WTC11 (cell line): Measurements from ENCODE around the gene TANGO6. TPM values are rescaled to one million over a fixed set of nuclear protein-coding genes. Genes with fewer than 3 reads are reported as not detected.
A peak's percentile ranks its signal among the peaks of the same experiment; 100 is the strongest.

ENCODE experiments used
- ATAC-seq: fragments of 200-7000 bp; cut with Tn5 transposase; 2 replicates; pipeline ENCODE4 v1.10.0; 2021; ENCODE audit warnings: mild to moderate bottlenecking, moderate library complexity
- Bru-seq: library from RNA; stranded (reverse); fragments of 400-500 nt; gene quantifications from one replicate; lab custom pipeline; 2021; lab: Mats Ljungman, UMichigan
- CTCF ChIA-PET: fragments of 300-600 bp; sonication (Branson Sonifier 250); formaldehyde crosslinking; loops from one replicate; lab custom pipeline; 2021; ENCODE audit warnings: antibody characterized with exemption; lab: Charles Lee
- POLR2A ChIA-PET: fragments of 350-600 bp; sonication (Branson Sonifier 250); formaldehyde crosslinking; loops from one replicate; lab custom pipeline; 2021; ENCODE audit warnings: antibody characterized with exemption; lab: Charles Lee
- DNase-seq: peaks from one replicate; pipeline ENCODE4 v3.0.0; 2021; ENCODE audit warnings: low spot score
- H3K27ac Mint-ChIP-seq: 2 replicates; pipeline ENCODE4 v1.8.0; 2021; ENCODE audit warnings: mixed read lengths
- H3K27me3 Mint-ChIP-seq: 2 replicates; pipeline ENCODE4 v1.8.0; 2021; ENCODE audit warnings: low read depth, mild to moderate bottlenecking, moderate library complexity, mixed read lengths
- H3K36me3 Mint-ChIP-seq: 2 replicates; pipeline ENCODE4 v1.8.0; 2021; ENCODE audit warnings: mixed read lengths
- H3K4me1 Mint-ChIP-seq: 2 replicates; pipeline ENCODE4 v1.8.0; 2022; ENCODE audit warnings: mixed read lengths
- H3K4me3 Mint-ChIP-seq: 2 replicates; pipeline ENCODE4 v1.8.0; 2021; ENCODE audit warnings: mild to moderate bottlenecking, moderate library complexity, mixed read lengths
- H3K9me3 Mint-ChIP-seq: 2 replicates; pipeline ENCODE4 v1.8.0; 2021; ENCODE audit warnings: mixed read lengths
- CBFB ChIP-seq: sonication (generic); formaldehyde crosslinking; IDR thresholded peaks from 2 replicates; pipeline ENCODE4 v1.8.1; 2022; ENCODE audit warnings: mild to moderate bottlenecking, low read depth, missing genetic modification reagents
- E2F4 ChIP-seq: sonication (generic); formaldehyde crosslinking; IDR thresholded peaks from 2 replicates; pipeline ENCODE4 v1.8.1; 2022; ENCODE audit warnings: low read depth, mild to moderate bottlenecking, moderate library complexity, missing genetic modification reagents, borderline replicate concordance
- ESRRA ChIP-seq: sonication (generic); formaldehyde crosslinking; IDR thresholded peaks from 2 replicates; pipeline ENCODE4 v1.8.1; 2022; ENCODE audit warnings: mild to moderate bottlenecking, missing genetic modification reagents, borderline replicate concordance
- FOXJ3 ChIP-seq: sonication (generic); formaldehyde crosslinking; IDR thresholded peaks from 2 replicates; pipeline ENCODE4 v1.9.0; 2021; ENCODE audit warnings: missing genetic modification reagents, mild to moderate bottlenecking, borderline replicate concordance
- GABPB1 ChIP-seq: sonication (generic); formaldehyde crosslinking; IDR thresholded peaks from 2 replicates; pipeline ENCODE4 v1.8.1; 2023; ENCODE audit warnings: mild to moderate bottlenecking, missing genetic modification reagents
- GRHL2 ChIP-seq: fragments of 250-450 bp; sonication (Bioruptor Pico); IDR thresholded peaks from 2 replicates; pipeline ENCODE4 v1.8.0; 2022; ENCODE audit warnings: mild to moderate bottlenecking, moderate library complexity; ENCODE audit not compliant: insufficient replicate concordance, severe bottlenecking
- GTF2I ChIP-seq: fragments of 250-450 bp; sonication (Bioruptor Pico); conservative IDR thresholded peaks from 2 replicates; pipeline ENCODE4 v1.4.0; 2021; ENCODE audit warnings: mild to moderate bottlenecking
- MXD4 ChIP-seq: fragments of 250-450 bp; sonication (Bioruptor Pico); IDR thresholded peaks from 2 replicates; pipeline ENCODE4 v1.8.0; 2021; ENCODE audit warnings: mild to moderate bottlenecking, moderate library complexity, borderline replicate concordance
- MYBL2 ChIP-seq: sonication (generic); formaldehyde crosslinking; IDR thresholded peaks from 2 replicates; pipeline ENCODE4 v1.8.1; 2023; ENCODE audit warnings: mild to moderate bottlenecking, moderate library complexity, missing genetic modification reagents
- NFE2L1 ChIP-seq: sonication (generic); formaldehyde crosslinking; IDR thresholded peaks from 2 replicates; pipeline ENCODE4 v1.8.1; 2023; ENCODE audit warnings: missing genetic modification reagents
- NFYB ChIP-seq: sonication (generic); formaldehyde crosslinking; conservative IDR thresholded peaks from 2 replicates; pipeline ENCODE4 v1.8.0; 2022; ENCODE audit warnings: low read depth, missing genetic modification reagents
- NR1H2 ChIP-seq: sonication (generic); formaldehyde crosslinking; IDR thresholded peaks from 2 replicates; pipeline ENCODE4 v1.9.0; 2021; ENCODE audit warnings: mild to moderate bottlenecking, moderate library complexity, missing genetic modification reagents
- NR2C2 ChIP-seq: sonication (generic); formaldehyde crosslinking; IDR thresholded peaks from 2 replicates; pipeline ENCODE4 v1.8.0; 2022; ENCODE audit warnings: mild to moderate bottlenecking, missing genetic modification reagents
- OVOL2 ChIP-seq: fragments of 250-450 bp; sonication (Bioruptor Pico); IDR thresholded peaks from 2 replicates; pipeline ENCODE4 v1.9.0; 2021; ENCODE audit warnings: mild to moderate bottlenecking, borderline replicate concordance
- PRRX2 ChIP-seq: fragments of 250-450 bp; sonication (Bioruptor Pico); IDR thresholded peaks from 2 replicates; pipeline ENCODE4 v1.8.0; 2021; ENCODE audit warnings: mild to moderate bottlenecking
- RELA ChIP-seq: sonication (generic); formaldehyde crosslinking; IDR thresholded peaks from 2 replicates; pipeline ENCODE4 v1.8.1; 2022; ENCODE audit warnings: missing genetic modification reagents, mild to moderate bottlenecking, borderline replicate concordance
- SMAD3 ChIP-seq: sonication (generic); formaldehyde crosslinking; IDR thresholded peaks from 2 replicates; pipeline ENCODE4 v1.8.0; 2022; ENCODE audit warnings: missing genetic modification reagents, mild to moderate bottlenecking, borderline replicate concordance
- TCF7 ChIP-seq: sonication (generic); formaldehyde crosslinking; IDR thresholded peaks from 2 replicates; pipeline ENCODE4 v1.8.0; 2022; ENCODE audit warnings: mild to moderate bottlenecking, low read depth, missing genetic modification reagents, moderate library complexity
- TP53 ChIP-seq: sonication (generic); formaldehyde crosslinking; IDR thresholded peaks from 2 replicates; pipeline ENCODE4 v1.8.1; 2023; ENCODE audit warnings: mild to moderate bottlenecking, missing genetic modification reagents
- USF1 ChIP-seq: sonication (generic); formaldehyde crosslinking; IDR thresholded peaks from 2 replicates; pipeline ENCODE4 v1.8.0; 2022; ENCODE audit warnings: mild to moderate bottlenecking, missing genetic modification reagents
- USF2 ChIP-seq: sonication (generic); formaldehyde crosslinking; IDR thresholded peaks from 2 replicates; pipeline ENCODE4 v1.8.1; 2023; ENCODE audit warnings: mild to moderate bottlenecking, missing genetic modification reagents, moderate library complexity
- ZNF121 ChIP-seq: sonication (generic); formaldehyde crosslinking; IDR thresholded peaks from 2 replicates; pipeline ENCODE4 v1.8.0; 2023; ENCODE audit warnings: missing genetic modification reagents
- ZNF219 ChIP-seq: sonication (generic); formaldehyde crosslinking; IDR thresholded peaks from 2 replicates; pipeline ENCODE4 v1.8.0; 2023; ENCODE audit warnings: missing genetic modification reagents, mild to moderate bottlenecking, borderline replicate concordance
- ZNF263 ChIP-seq: sonication (generic); formaldehyde crosslinking; IDR thresholded peaks from 2 replicates; pipeline ENCODE4 v1.8.1; 2022; ENCODE audit warnings: low read depth, mild to moderate bottlenecking, moderate library complexity, missing genetic modification reagents
- ZNF671 ChIP-seq: fragments of 250-450 bp; sonication (Bioruptor Pico); IDR thresholded peaks from 2 replicates; pipeline ENCODE4 v1.8.0; 2021; ENCODE audit warnings: mild to moderate bottlenecking
- long read RNA-seq, 3 experiments: library from RNA in 1 of 3; library from capped mRNA in 1 of 3; library from polyadenylated mRNA in 1 of 3; unstranded in 2 of 3; stranded (forward) in 1 of 3; transcript quantifications; one replicate each; pipeline ENCODE4 v2.0.0, GENCODE V29; 2021
- total RNA-seq: library from RNA; stranded (reverse); gene quantifications from 3 replicates; pipeline ENCODE4 v1.2.3, GENCODE V29; 2021
- TF ChIP-seq, protein P1 (sequence below): sonication (generic); formaldehyde crosslinking; conservative IDR thresholded peaks from 2 replicates; pipeline ENCODE4 v1.8.1; 2022; ENCODE audit warnings: mild to moderate bottlenecking, missing genetic modification reagents
- TF ChIP-seq, protein P2 (sequence below): sonication (generic); formaldehyde crosslinking; IDR thresholded peaks from 2 replicates; pipeline ENCODE4 v1.8.1; 2023; ENCODE audit warnings: mild to moderate bottlenecking, missing genetic modification reagents
- TF ChIP-seq, protein P3 (sequence below): sonication (generic); formaldehyde crosslinking; IDR thresholded peaks from 2 replicates; pipeline ENCODE4 v1.8.1; 2022; ENCODE audit warnings: mild to moderate bottlenecking, moderate library complexity, missing genetic modification reagents
- TF ChIP-seq, protein P4 (sequence below): fragments of 250-450 bp; sonication (Bioruptor Pico); conservative IDR thresholded peaks from 2 replicates; pipeline ENCODE4 v1.9.0; 2021; ENCODE audit warnings: mild to moderate bottlenecking

The TANGO6 gene
- total RNA-seq (12.0 to 15.6 TPM (median 12.6 TPM) in 3 replicates), Bru-seq, nascent RNA (percentile 50 among the genes with signal in this experiment)
- long read RNA-seq, experiment 1, full-length matches to known transcripts: 61 of 76 reads
- long read RNA-seq, experiment 1, partial matches to known transcripts: 2 of 76 reads
- long read RNA-seq, experiment 1, other reads (novel, unspliced or antisense): 13 of 76 reads
- long read RNA-seq, experiment 2, full-length matches to known transcripts: 3 of 17 reads
- long read RNA-seq, experiment 2, partial matches to known transcripts: 5 of 17 reads
- long read RNA-seq, experiment 2, other reads (novel, unspliced or antisense): 9 of 17 reads
- long read RNA-seq, experiment 3, full-length matches to known transcripts: 2 of 6 reads
- long read RNA-seq, experiment 3, partial matches to known transcripts: 0 of 6 reads
- long read RNA-seq, experiment 3, other reads (novel, unspliced or antisense): 4 of 6 reads

DNA sequence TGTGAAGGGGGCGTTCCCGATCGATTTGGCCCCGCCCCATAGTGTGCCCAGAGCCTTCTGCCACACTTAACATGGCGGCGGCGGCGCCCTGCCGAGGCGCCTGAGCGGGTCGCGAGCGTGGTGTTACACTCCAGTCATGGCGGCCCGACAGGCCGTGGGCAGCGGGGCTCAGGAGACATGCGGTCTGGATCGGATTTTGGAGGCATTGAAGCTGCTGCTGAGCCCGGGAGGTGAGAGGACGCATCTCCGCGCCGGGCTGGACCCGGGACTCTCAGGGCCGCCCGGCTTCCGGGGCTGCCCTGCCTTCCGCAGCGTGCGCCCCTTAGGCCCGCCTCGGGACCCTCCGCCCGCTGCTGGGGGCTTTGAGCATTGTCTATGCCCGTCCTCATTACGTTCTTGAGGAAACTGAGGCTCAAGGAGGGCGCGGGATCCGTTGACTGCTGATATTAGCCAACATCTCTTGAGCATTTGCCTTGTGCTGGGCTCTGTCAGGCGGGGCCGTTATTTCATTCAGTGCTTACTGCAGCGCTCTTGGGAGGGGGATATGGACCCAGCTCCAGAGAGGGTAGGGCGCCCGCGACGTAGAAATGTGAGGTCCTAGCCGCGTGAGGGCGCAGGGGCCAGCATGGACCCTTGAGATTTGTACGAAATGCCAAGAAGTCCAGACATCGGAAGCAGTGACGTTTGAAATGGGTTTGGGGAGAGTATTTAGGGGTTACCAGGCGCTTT, at the start of gene TANGO6:
TANGO6 (plus strand) TSS at position 50 of the 729 bp plus-strand sequence; CDS start at position 137, 87 bp downstream.
- H3K36me3 Mint-ChIP-seq: no peaks in the 10 kb centered on the region
- H3K4me1 Mint-ChIP-seq: peaks cover 11% of the 10 kb centered on the region
- POLR2A ChIA-PET: interaction anchor here (0.5 kb wide), 1 partner anchor 108 kb away, joined by 3 read pairs; no protein-coding TSS in a partner anchor
- no peaks in the 10 kb centered on the region for H3K27me3 Mint-ChIP-seq
- CTCF ChIA-PET: interaction anchor here (0.6 to 1.7 kb wide), 13 partner anchors 10 to 580 kb away, joined by 3 to 9 read pairs (median 5); no protein-coding TSS in a partner anchor
- DNase-seq (peak; percentile 86), ATAC-seq (peak; percentile 94)
- H3K4me3 Mint-ChIP-seq: peak within 1 kb of the TSS; percentile 72
- H3K9me3 Mint-ChIP-seq: no peaks in the 10 kb centered on the region
- peak within 1 kb of the TSS; percentile 86; the same call in 1 of the 2 replicates for H3K27ac Mint-ChIP-seq
- TF ChIP-seq GTF2I (CRISPR knock-in tag) (no peak), GABPB1 (CRISPR knock-in tag) (peak; percentile 68), NR1H2 (CRISPR knock-in tag) (no peak), NFE2L1 (CRISPR knock-in tag) (no peak), RELA (CRISPR knock-in tag) (no peak), ZNF671 (no peak), PRRX2 (CRISPR knock-in tag) (no peak), E2F4 (CRISPR knock-in tag) (no peak), TCF7 (CRISPR knock-in tag) (no peak), ZNF263 (no peak), ZNF121 (no peak), CBFB (CRISPR knock-in tag) (no peak), OVOL2 (CRISPR knock-in tag) (no peak), GRHL2 (CRISPR knock-in tag) (no peak), MXD4 (CRISPR knock-in tag) (no peak), USF2 (no peak), FOXJ3 (no peak), ZNF219 (no peak), MYBL2 (CRISPR knock-in tag) (peak; percentile 78), USF1 (CRISPR knock-in tag) (no peak), NR2C2 (CRISPR knock-in tag) (no peak), ESRRA (CRISPR knock-in tag) (no peak), NFYB (CRISPR knock-in tag) (no peak), TP53 (CRISPR knock-in tag) (no peak), SMAD3 (CRISPR knock-in tag) (peak; percentile 47; the same call in 1 of the 2 replicates)
- TF ChIP-seq, protein P1, sequence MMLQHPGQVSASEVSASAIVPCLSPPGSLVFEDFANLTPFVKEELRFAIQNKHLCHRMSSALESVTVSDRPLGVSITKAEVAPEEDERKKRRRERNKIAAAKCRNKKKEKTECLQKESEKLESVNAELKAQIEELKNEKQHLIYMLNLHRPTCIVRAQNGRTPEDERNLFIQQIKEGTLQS (CRISPR knock-in tag): no peak
- TF ChIP-seq, protein P2, sequence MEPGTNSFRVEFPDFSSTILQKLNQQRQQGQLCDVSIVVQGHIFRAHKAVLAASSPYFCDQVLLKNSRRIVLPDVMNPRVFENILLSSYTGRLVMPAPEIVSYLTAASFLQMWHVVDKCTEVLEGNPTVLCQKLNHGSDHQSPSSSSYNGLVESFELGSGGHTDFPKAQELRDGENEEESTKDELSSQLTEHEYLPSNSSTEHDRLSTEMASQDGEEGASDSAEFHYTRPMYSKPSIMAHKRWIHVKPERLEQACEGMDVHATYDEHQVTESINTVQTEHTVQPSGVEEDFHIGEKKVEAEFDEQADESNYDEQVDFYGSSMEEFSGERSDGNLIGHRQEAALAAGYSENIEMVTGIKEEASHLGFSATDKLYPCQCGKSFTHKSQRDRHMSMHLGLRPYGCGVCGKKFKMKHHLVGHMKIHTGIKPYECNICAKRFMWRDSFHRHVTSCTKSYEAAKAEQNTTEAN (CRISPR knock-in tag): peak; percentile 86
- TF ChIP-seq, protein P3, sequence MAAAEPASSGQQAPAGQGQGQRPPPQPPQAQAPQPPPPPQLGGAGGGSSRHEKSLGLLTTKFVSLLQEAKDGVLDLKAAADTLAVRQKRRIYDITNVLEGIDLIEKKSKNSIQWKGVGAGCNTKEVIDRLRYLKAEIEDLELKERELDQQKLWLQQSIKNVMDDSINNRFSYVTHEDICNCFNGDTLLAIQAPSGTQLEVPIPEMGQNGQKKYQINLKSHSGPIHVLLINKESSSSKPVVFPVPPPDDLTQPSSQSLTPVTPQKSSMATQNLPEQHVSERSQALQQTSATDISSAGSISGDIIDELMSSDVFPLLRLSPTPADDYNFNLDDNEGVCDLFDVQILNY: no peak
- TF ChIP-seq, protein P4, sequence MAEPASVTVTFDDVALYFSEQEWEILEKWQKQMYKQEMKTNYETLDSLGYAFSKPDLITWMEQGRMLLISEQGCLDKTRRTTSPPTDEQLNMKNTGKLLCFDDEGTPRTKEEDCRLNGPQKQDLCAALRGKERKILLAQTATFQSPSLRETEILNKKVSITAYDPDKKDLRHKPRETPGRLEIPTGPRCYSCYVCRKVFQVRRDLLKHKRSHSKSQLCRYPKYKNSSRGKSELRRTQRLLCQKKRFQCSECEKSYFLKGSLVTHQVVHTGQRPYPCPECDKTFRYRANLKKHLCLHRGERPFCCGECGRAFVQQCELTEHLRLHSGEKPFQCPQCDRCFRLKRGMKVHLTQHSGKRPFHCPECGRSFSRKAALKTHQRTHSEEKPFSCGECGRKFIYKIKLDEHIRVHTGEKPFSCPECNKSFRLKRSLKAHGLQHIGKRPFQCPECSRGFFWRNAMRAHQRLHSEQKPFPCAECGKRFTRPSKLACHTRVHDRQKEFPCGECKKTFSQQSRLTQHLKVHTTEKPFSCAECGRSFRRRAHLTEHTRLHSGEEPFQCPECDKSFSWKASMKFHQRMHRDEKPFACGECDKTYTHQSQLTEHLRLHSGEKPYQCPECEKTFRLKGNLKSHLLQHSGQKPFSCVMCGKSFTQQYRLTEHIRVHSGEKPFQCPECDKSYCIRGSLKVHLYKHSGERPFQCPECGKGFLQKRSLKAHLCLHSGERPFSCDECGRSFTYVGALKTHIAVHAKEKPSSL (CRISPR knock-in tag): no peak
